Progenitor cell of endocrine pancreas (in vitro differentiated cells): Measurements from ENCODE around the gene ABI3BP. TPM values are rescaled to one million over a fixed set of nuclear protein-coding genes. Genes with fewer than 3 reads are reported as not detected.
A peak's percentile ranks its signal among the peaks of the same experiment; 100 is the strongest.

Experiments used
- DNase-seq: peaks from one replicate; pipeline ENCODE4 v3.0.0; 2021; ENCODE audit warnings: low spot score; ENCODE audit not compliant: unreplicated experiment
- H3K27ac Mint-ChIP-seq: 2 replicates; pipeline ENCODE4 v1.8.0; 2021; ENCODE audit warnings: mild to moderate bottlenecking, moderate library complexity, mixed read lengths
- H3K27me3 Mint-ChIP-seq: 2 replicates; pipeline ENCODE4 v1.8.0; 2021; ENCODE audit warnings: mixed read lengths
- H3K36me3 Mint-ChIP-seq: 2 replicates; pipeline ENCODE4 v1.8.0; 2022; ENCODE audit warnings: mixed read lengths; ENCODE audit not compliant: insufficient read depth
- H3K4me1 Mint-ChIP-seq: 2 replicates; pipeline ENCODE4 v1.8.0; 2021; ENCODE audit warnings: low read depth, mixed read lengths
- H3K4me3 Mint-ChIP-seq: 2 replicates; pipeline ENCODE4 v1.8.0; 2021; ENCODE audit warnings: low read depth, mild to moderate bottlenecking, moderate library complexity, mixed read lengths
- H3K9me3 Mint-ChIP-seq: 2 replicates; pipeline ENCODE4 v1.8.0; 2021; ENCODE audit warnings: low read depth, mixed read lengths
- CTCF ChIP-seq: fragments of 200-600 bp; sonication (generic); IDR thresholded peaks from one replicate; pipeline ENCODE4 v1.5.0; 2021; ENCODE audit warnings: antibody characterized with exemption, mild to moderate bottlenecking; ENCODE audit not compliant: unreplicated experiment
- total RNA-seq: library from RNA; stranded (reverse); gene quantifications from 2 replicates; pipeline ENCODE4 v1.2.1, GENCODE V29; 2021

ABI3BP gene
- total RNA-seq, 1 donor from 2014 or later: not detected

DNA sequence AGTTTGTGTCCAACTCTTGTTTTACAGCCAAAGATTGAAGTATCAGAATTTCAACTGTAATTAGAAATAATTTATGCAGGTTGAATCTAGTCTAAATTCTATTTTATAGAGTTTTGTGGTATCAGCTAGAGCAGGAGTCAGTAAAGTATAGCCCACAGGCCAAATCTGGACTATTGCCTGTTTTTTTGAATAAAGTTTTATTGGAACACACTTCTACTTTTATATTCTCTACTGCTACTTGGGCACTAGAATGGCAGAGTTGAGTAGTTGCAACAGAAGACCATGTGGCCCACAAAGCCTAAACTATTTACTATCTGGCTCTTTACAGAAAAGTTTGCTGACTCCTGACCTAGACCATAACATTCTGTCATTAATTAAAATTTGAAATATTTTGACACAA, 247.6 kb downstream of the ABI3BP start:
- Mint-ChIP-seq H3K4me3 (no peak overlapping the region), H3K9me3 (no peaks in the 10 kb centered on the region), H3K36me3 (peaks cover 28% of the 10 kb centered on the region), H3K27me3 (no peaks in the 10 kb centered on the region), H3K27ac (no peak overlapping the region), H3K4me1 (no peaks in the 10 kb centered on the region)
- DNase-seq: no peak
- no peak for TF ChIP-seq CTCF

- TF ChIP-seq CTCF: no peak
- Mint-ChIP-seq H3K27me3 (no peaks in the 10 kb centered on the region), H3K4me3 (no peak overlapping the region), H3K27ac (no peak overlapping the region), H3K9me3 (no peaks in the 10 kb centered on the region), H3K4me1 (peaks cover under 1% of the 10 kb centered on the region), H3K36me3 (peaks cover 28% of the 10 kb centered on the region)
- DNase-seq: no peak
Measured at GRCh38 chr3:100744671-100745070, 248.6 kb downstream of the ABI3BP start.

DNA sequence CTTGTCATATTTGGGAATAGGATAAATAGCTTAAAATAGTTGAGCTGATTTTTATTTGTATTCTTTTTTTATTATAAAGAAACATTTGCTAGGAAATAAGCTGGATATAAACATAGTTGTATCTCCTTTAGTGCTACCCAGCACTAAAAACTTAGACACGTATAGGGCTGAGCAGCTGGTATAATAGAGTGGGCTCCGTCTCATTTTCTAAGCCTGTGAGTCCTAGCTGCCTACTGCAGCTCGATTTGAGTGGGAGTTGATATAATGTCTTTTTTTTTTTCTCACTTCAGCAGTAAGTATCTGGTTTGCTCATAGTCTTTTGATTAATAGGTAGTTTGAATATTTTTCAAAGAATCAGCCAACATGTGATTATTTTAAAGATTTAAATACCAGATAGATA, 249.7 kb downstream of the ABI3BP start:
- no peak overlapping the region for H3K27ac Mint-ChIP-seq
- peaks cover 24% of the 10 kb centered on the region for H3K36me3 Mint-ChIP-seq

GRCh38 chr3:100740207-100740606, 253.0 kb downstream of the ABI3BP start:
- H3K9me3 Mint-ChIP-seq: no peaks in the 10 kb centered on the region
- peaks cover 21% of the 10 kb centered on the region for H3K36me3 Mint-ChIP-seq
- no peaks in the 10 kb centered on the region for H3K27me3 Mint-ChIP-seq
- no peak for TF ChIP-seq CTCF
- peaks cover 15% of the 10 kb centered on the region for H3K4me1 Mint-ChIP-seq
- DNase-seq: no peak
- no peak overlapping the region for H3K4me3 Mint-ChIP-seq
- H3K27ac Mint-ChIP-seq: no peak overlapping the region

More for the DNA sequence above, 249.7 kb downstream of the ABI3BP start:
- H3K4me3 Mint-ChIP-seq: no peak overlapping the region
- no peak for TF ChIP-seq CTCF
- H3K27me3 Mint-ChIP-seq: no peaks in the 10 kb centered on the region
- H3K4me1 Mint-ChIP-seq: peaks cover 2% of the 10 kb centered on the region
- no peaks in the 10 kb centered on the region for H3K9me3 Mint-ChIP-seq
- DNase-seq: no peak

GRCh38 chr3:100737334-100737733, 255.9 kb downstream of the ABI3BP start:
- Mint-ChIP-seq H3K4me3 (no peak overlapping the region), H3K27ac (no peak overlapping the region), H3K4me1 (peaks cover 28% of the 10 kb centered on the region), H3K27me3 (no peaks in the 10 kb centered on the region), H3K36me3 (peaks cover 22% of the 10 kb centered on the region), H3K9me3 (no peaks in the 10 kb centered on the region)
- DNase-seq: no peak
- TF ChIP-seq CTCF: peak; percentile 28
